PC-9 (cell line): ENCODE data around the gene PKNOX2.

Experiments
- EZH2 ChIP-seq: fragments of 200-600 bp; sonication (generic); IDR thresholded peaks from 2 replicates; pipeline ENCODE4 v1.8.0; 2017; ENCODE audit warnings: antibody characterized with exemption, low read depth
- TF ChIP-seq, protein P1 (sequence below): fragments of 200-600 bp; sonication (generic); conservative IDR thresholded peaks from 2 replicates; pipeline ENCODE4 v1.6.1; 2017; ENCODE audit warnings: mixed run types, antibody characterized with exemption, mild to moderate bottlenecking, moderate library complexity

DNA sequence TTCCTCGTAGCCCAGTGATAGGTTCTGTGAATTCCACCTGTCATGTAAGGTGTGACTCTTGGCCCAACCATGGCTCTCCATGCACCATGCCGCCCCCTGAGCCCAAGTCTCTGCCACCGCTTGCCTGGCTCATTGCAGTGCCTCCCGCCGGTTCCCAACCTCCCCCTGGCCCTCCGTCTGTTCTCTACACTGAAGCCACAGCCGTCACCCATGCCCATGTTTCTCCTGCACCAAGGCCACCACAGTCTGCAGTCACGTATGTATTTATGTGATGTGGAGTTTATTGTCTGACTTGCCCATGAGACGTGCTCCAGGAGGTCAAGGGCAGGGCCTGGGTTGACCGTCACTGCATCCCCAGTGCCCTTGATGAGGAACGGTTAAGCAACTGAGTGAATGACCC, 35.9 kb downstream of the PKNOX2 start:
- TF ChIP-seq, protein P1, sequence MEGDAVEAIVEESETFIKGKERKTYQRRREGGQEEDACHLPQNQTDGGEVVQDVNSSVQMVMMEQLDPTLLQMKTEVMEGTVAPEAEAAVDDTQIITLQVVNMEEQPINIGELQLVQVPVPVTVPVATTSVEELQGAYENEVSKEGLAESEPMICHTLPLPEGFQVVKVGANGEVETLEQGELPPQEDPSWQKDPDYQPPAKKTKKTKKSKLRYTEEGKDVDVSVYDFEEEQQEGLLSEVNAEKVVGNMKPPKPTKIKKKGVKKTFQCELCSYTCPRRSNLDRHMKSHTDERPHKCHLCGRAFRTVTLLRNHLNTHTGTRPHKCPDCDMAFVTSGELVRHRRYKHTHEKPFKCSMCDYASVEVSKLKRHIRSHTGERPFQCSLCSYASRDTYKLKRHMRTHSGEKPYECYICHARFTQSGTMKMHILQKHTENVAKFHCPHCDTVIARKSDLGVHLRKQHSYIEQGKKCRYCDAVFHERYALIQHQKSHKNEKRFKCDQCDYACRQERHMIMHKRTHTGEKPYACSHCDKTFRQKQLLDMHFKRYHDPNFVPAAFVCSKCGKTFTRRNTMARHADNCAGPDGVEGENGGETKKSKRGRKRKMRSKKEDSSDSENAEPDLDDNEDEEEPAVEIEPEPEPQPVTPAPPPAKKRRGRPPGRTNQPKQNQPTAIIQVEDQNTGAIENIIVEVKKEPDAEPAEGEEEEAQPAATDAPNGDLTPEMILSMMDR = no peak
- TF ChIP-seq EZH2 = no peak
